ENCODE results near the gene ITGA3. TPM values are rescaled to one million over a fixed set of nuclear protein-coding genes. Genes with fewer than 3 reads are reported as not detected.

Gene ITGA3
- total RNA-seq, 1 donor from 2014 or later = 212 TPM

GRCh38 chr17:50028736-50029120 lies 27.2 kb upstream of the ITGA3 start:
- Histone ChIP-seq H3K4me3 (no peak overlapping the region), H3K27ac (peak overlapping the region; percentile 42), H3K9me3 (no peaks in the 10 kb centered on the region), H3K36me3 (no peaks in the 10 kb centered on the region), H3K27me3 (no peaks in the 10 kb centered on the region), H3K4me1 (peaks cover 17% of the 10 kb centered on the region)
- no peak for ATAC-seq
- intact Hi-C loops (cut with DNase I) = loop anchor here (5.0 kb wide), 1 partner anchor 59 kb away; no protein-coding TSS in a partner anchor
- no peak for TF ChIP-seq CTCF (IDR thresholded peaks at IDR 0.05)
- no peak for DNase-seq

- H3K27ac ChIP-seq = no peak overlapping the region
- DNase-seq (no peak), ATAC-seq (no peak)
- no peaks in the 10 kb centered on the region for H3K27me3 ChIP-seq
- intact Hi-C loops (cut with DNase I) = loop anchor here (5.0 kb wide), 1 partner anchor 58 kb away; no protein-coding TSS in a partner anchor
- H3K9me3 ChIP-seq = no peaks in the 10 kb centered on the region
- peaks cover 19% of the 10 kb centered on the region for H3K4me1 ChIP-seq
- TF ChIP-seq CTCF (IDR thresholded peaks at IDR 0.05) = no peak
- no peaks in the 10 kb centered on the region for H3K36me3 ChIP-seq
- no peak overlapping the region for H3K4me3 ChIP-seq
Observed at GRCh38 chr17:50029185-50029584, 26.7 kb upstream of the ITGA3 start.

- H3K4me1 ChIP-seq = peaks cover 39% of the 10 kb centered on the region
Observed at GRCh38 chr17:50033316-50033715, 22.6 kb upstream of the ITGA3 start.

GRCh38 chr17:50034498-50035364 lies 21.2 kb upstream of the ITGA3 start:
- peak; percentile 81 for ATAC-seq
- TF ChIP-seq CTCF (IDR thresholded peaks at IDR 0.05) = no peak
- H3K27me3 ChIP-seq = no peaks in the 10 kb centered on the region
- peak; percentile 91 for DNase-seq
- H3K27ac ChIP-seq = peak overlapping the region; percentile 80
- H3K4me3 ChIP-seq = no peak overlapping the region
- no peaks in the 10 kb centered on the region for H3K36me3 ChIP-seq
- no peaks in the 10 kb centered on the region for H3K9me3 ChIP-seq
- intact Hi-C loops (cut with DNase I) = no loop called here
- peaks cover 45% of the 10 kb centered on the region for H3K4me1 ChIP-seq

More at GRCh38 chr17:50033316-50033715, 22.6 kb upstream of the ITGA3 start:
- no peak for TF ChIP-seq CTCF (IDR thresholded peaks at IDR 0.05)
- DNase-seq (no peak), ATAC-seq (no peak)
- intact Hi-C loops (cut with DNase I) = no loop called here
- peak overlapping the region; percentile 58 for H3K27ac ChIP-seq
- no peak overlapping the region for H3K4me3 ChIP-seq
- no peaks in the 10 kb centered on the region for H3K36me3 ChIP-seq
- no peaks in the 10 kb centered on the region for H3K9me3 ChIP-seq
- no peaks in the 10 kb centered on the region for H3K27me3 ChIP-seq

- peak; percentile 36 for ATAC-seq
- no peak for TF ChIP-seq CTCF (IDR thresholded peaks at IDR 0.05)
- peaks cover 45% of the 10 kb centered on the region for H3K4me1 ChIP-seq
- no peaks in the 10 kb centered on the region for H3K9me3 ChIP-seq
- H3K36me3 ChIP-seq = no peaks in the 10 kb centered on the region
- no peaks in the 10 kb centered on the region for H3K27me3 ChIP-seq
- no peak overlapping the region for H3K4me3 ChIP-seq
- no peak for DNase-seq
- intact Hi-C loops (cut with DNase I) = no loop called here
- H3K27ac ChIP-seq = peak overlapping the region; percentile 80
Observed at GRCh38 chr17:50035421-50035879, 20.5 kb upstream of the ITGA3 start.
